Stimulated activated naive CD4-positive, alpha-beta T cell treated with Interleukin-2 at 50 U/mL for 16 hours (primary cell): ENCODE results near the gene PSMB5.
A peak's percentile ranks its signal among the peaks of the same experiment; 100 is the strongest.
"Not testable (repeated sequence)": the region's sequence is repeated elsewhere in the genome, so short reads cannot be mapped to it uniquely, and the experiment has no call there.

ENCODE experiments used
- DNase-seq: peaks from one replicate; lab custom pipeline; 2025; lab: John Stamatoyannopoulos, UW

The PSMB5 gene

DNA sequence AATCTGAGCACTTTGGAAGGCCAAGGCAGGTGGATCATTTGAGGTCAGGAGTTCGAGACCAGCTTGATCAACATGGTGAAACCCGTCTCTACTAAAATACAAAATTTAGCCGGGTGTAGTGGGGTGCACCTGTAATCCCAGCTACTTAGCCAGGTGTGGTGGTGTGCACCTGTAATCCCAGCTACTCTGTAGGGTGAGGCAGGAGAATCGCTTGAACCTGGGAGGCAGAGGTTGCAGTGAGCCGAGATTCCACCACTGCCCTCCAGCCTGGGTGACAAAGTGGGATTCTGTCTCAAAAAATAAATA is 21.0 kb downstream of the PSMB5 start:
- not testable (repeated sequence) for DNase-seq

DNA sequence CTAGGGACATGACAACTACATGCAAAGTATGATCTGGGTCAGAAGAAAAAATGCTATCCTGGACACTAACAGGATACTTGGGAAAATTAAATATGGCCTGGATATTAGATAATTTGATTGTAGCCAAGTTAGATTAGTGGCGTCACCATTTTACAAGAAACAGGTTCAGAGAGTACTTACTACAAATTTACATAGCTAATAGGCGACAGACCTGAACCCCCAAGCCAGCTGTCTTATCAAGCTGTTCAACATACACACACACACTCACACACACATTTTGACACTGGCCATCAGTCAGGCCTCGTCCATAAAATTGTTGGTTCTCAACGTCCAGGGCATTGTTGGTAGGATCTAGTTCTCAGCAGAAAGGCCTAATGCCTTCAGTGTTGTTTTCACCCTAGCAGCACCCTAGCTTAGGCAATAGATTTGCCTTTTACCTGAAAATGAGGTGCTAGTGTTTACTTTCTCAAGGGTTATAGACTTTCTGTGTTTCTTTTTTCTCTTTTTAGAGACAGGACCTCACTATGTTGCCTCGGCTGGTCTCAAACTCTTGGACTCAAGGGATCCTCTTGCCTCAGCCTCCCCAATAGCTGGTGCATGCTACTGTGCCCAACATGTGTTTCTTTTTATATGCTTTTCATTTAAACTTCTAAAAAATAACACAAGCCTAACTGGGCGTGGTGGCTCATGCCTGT is 21.5 kb downstream of the PSMB5 start:
- DNase-seq, result no peak

DNA sequence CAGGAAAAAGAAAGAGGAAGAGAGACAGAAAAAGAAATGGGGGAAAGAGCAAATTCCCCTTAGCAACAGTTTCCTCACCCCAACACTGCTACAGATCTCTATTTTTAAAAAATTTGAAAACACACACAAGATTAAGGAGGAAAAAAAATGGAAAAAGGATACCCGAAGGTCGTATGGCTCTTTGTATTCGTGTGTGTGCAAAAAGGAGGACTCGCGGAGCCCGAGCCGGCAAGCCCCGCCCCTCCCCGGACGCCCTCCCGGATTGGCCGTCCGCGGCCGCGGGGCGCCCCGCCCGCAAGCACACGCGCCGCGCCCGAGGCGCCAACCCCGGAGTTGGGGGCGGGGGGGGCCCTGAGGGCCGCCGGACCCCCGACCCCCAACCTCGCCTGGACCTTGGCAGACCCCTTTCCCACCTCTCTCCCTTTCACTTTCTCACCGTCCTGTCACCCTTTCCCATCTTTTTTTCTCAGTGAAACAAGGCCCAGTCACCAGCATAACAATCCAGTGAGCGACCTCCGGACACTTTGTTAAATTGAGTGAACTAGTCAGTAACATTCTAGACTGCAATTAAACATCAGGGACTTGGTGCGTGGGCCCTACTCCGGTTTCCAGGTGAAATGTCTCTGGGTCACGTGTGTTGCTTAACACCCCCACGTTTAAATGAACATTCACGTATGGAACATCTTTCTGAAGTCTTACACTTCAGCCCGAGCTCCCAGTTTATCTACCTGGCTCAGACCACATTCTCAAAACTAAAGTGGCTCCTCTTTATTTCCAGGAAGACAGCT is 24.6 kb downstream of the PSMB5 start, which contains the start of gene C14orf93:
C14orf93 (minus strand) TSS at position 205 of the 788 bp plus-strand sequence. CDS start 11,120 bp downstream, outside the sequence.
- DNase-seq, result peak; percentile 73

DNA sequence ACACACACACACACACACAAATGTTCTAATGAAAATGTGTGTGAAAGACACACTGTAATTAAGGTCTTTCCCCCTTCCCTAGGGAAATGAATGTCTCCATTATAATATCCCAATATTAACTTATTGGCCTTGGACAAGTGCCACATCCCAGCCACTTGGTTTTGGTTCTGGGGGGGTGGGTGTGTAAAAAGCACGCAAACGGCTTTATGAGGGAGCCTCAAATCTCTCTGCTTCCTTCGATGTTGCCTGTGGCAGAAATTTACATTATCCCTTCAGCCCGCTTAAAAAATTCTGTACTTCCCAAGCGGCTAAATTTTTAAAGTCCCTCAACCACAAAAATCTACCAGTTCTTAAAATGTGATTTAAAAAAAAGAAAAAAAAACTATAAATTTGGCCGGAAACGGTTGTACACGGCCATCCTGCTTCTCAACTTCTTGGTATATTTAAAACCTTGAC is 25.2 kb downstream of the PSMB5 start:
- DNase-seq, result no peak

DNA sequence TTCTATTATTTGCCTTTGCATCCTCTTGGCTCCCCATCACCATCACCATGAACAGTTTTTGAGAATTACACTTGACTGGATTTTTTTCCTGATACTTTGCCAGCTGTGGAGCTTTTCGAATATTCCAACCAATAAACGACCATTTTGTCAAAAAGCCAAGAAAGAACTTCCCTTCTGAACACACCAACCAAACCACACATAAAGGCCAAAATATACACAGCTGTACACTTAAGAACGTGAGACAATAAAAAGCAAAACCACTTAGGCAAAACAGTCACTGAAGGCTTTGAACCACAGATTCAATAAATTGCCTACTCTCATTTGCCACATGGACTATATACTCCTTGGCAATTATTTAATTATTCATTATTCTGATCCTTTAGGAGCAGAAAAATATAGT is 25.9 kb downstream of the PSMB5 start:
- DNase-seq, result no peak

DNA sequence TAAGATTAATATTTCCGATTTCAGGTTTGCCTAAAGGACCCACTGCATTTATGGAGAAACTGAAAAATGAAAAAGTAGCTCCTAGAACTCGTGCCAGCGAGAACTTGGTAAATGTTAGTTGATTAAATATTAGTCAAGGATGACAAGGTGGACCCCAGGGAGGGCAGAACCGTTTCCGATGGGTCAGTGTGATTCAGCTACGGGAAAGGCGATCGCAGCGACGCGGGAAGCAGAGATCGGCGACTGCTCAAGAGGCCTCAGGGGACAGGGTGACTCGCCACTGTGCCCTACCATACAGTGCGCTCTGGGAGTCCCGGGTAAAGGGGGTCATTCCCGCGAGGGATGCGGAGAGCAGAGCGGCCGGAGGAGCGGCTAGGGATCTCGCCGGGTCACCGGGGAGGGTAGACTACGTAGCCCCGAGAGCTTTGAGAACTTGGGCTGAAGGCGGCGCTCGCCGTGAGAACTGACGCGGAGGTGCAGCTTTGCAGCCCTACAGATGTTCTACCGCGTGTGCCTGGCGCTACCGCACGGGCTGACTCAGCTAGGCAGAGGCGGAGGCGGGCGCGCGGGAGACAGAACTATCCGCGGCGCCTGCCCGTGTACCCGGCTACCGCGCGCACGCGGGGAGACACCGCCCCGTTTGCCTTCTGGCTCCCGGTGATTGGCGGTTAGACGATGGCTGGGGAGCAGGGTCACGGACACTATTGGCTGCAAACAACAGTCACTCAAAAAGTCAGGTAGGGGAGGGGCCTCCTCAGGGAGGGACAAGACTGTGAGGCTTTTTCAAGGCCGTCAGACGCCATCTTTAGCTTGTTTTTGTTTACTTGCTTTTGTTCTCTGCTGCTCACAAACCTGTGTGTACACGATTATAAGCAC is 27.9 kb downstream of the PSMB5 start:
- peak; percentile 97 for DNase-seq

DNA sequence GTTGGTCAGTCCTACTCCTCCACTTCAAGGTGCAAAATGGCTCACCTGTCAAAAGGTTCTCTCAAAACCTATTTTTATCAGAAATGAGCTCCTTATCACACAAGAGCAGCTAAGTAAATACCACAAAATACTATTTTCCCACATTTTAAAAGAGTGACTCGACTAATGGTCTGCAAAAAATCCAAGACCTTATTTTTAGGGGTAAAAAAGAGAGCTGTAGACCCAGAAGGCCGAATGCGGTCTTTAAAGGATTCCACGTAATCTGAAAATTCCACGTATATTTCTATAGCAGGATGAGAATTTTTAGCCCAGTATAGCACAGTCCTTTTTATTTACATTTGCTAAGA is 28.5 kb downstream of the PSMB5 start:
- no peak for DNase-seq

DNA sequence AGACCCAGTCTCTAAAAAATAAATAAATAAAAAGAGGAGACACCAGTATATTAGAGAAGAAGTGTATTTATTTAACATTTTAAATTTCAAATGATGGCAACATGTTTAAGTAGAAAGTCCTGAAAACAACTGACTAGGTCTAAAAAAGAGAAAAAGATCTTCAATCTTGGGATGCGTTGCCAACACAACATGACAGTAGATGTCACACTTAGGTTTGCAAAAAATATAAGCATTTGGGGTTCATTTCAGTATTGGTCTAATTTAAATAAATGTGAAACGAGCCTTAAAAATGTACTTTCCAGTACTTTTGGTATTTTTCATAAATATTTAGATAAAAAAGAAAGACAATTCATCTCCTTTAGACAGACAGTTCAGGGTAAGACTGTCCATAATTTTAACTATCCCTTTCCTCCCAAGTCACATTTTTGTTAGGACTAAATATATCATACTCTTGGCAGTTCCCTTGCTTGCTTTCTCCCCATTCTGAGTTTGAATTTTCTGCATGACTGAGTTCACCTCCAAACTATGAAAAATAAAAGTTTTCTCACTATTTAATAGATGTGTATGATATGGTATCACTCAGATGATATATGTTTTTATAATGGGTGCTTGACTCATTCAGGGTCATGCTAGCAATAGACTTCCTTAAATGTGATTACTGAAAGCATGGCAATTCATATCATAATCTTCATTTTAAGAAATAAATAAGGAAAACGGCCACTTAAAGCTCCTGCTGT is 29.1 kb downstream of the PSMB5 start:
- DNase-seq, result no peak

DNA sequence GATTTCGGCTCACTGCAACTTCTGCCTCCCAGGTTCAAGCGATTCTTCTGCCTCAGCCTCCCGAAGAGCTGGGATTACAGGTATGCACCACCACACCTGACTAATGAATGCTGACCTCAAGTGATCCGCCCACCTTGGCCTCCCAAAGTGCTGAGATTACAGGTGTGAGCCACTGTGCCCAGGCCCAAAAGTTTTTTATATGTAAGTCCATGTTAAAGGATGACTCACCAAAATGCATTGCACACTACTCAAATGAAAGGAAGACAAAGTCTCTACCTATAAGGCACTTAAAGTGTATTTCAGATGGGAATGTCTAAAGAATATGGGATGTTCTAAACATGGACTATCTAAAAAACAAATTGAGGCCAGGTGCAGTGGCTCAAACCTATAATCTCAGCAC is 30.4 kb downstream of the PSMB5 start:
- DNase-seq, result not testable (repeated sequence)

DNA sequence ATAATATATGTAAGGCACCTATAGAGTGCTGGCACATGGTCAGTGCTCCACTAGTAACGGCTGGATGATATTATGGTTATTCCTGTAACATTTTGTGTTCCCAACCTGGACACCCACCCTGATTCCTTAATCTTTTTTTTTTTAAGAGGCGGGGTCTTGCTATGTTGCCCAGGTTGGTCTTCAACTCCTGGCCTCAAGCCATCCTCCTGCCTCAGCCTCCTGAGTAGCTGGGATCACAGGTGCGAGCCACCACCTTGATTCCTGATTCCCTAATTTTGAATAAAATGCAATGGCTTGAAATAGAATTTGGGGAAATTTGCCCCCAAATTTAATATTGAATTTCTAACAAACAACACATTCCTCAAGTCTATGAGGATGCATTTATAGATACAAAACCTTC is 32.1 kb downstream of the PSMB5 start:
- no peak for DNase-seq

DNA sequence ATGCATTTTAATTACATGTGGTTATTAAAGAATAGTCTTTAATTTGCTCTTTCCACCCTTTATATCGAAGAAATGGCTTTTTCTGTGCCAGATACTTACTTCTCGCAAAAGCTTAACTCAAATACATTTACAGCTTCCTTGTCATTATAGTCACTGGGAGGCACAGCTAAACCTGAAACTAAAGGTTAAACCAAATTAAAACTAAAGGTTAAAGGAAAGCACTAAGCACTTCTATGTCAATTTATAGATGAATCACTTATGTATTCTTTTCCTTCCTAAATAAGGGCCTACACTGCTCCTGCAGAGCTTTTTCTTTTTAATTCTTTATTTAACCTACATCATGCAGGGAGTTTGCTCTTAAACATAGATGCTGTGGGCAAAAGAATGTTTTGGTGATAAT is 33.8 kb downstream of the PSMB5 start:
- no peak for DNase-seq

DNA sequence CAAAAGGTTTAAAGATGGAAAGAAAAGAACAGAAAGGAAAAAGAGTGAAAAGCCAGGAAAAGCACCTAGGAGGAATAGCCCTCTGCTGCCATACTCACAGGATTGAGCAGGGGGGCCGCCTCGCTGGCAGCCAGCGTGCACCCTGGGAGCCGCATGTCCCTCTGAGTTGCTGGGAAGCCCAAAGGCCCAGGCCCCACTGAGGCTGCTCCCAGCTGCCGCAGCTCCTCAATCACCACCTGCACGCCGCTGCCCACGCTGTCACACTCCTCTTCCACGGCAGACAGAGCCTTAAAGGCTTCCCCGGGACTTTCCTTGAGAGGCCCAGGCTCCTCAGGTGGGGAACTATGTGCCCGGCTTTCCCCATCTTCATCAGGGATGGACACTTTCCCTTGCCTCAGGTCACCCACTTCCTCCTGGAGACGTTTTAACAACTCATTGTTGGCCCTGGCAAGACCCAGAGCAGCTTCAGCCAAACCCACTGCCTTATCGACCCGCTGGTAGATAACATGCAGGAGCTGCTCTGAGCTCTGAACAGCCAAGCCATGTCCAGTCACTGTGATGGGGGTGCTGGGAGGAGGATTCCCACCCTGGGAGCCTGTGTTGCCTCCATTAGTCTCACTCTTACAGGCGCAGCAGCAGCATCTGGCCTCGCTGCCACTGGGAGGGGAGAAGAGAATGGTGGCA is 36.2 kb downstream of the PSMB5 start:
- no peak for DNase-seq

DNA sequence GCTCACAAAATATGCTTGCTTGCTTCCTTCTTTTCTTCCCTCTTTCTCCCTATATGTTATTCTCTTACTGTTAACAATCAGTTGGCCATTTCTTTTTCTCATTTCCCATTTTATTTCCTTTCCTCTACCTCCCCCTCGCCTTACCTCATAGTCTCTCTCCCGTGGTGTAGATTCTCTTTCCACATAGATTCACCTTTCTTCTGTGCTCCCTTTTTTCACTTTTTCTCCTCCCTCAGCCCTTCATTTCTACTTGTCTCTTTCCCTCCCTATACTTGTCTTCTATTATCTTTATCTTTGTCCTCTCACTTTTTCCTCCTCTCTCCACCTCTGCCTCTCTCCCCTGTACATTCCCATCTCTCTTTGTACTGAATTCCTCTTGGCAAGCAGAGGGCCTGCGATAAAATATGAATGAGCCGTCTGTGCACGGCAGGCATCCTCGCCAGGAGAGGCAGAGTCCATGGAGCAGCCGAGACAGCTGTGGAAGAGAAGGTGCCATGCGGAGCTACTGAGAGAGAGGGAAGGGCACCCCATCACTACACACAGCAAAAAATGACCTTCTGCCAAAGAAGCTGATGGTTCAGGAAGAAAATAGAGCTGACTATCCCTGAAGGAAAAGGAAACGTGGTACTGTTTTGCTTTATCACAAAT is 36.9 kb downstream of the PSMB5 start:
- DNase-seq, result no peak

DNA sequence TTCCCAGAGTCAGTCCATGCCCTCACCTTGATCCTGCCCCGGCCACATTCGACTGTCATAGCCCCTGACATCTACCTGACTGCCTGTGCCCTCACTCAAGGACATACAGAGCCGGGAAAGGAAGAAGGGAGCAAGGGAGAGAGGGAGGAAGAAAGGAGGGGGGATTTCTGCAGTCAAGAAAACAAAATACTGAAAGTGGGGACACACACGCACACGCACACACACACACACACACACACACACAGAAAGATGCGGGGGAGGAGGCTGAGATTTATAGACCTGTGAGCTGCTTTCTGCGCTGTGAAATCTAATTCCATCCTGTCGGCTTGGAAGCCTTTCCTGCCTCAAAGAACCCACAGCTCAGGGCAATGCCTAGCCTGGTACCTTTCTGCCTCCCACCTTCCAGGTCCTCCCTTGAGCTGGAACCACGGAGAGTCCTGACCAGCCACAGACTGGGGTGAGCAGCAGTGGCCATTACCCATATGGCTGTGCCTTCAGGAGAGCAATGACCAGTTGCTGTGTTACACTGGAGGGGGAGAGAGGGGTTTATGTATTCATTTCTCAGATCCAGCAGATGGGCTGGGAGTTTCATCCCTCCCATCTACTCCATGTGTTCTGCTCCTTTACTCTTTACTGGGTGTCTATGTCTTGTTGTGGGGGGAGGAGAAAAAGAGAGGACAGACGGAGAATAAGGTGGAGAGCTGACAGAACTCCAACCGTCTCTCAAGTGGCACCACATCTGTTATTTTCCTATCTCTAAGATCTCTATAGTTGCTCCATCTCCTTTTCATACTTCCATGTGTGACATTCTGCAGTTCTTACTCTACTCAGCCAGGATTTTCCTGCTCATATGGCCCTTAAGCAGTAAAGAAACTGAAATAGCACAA is 37.7 kb downstream of the PSMB5 start:
- no peak for DNase-seq

DNA sequence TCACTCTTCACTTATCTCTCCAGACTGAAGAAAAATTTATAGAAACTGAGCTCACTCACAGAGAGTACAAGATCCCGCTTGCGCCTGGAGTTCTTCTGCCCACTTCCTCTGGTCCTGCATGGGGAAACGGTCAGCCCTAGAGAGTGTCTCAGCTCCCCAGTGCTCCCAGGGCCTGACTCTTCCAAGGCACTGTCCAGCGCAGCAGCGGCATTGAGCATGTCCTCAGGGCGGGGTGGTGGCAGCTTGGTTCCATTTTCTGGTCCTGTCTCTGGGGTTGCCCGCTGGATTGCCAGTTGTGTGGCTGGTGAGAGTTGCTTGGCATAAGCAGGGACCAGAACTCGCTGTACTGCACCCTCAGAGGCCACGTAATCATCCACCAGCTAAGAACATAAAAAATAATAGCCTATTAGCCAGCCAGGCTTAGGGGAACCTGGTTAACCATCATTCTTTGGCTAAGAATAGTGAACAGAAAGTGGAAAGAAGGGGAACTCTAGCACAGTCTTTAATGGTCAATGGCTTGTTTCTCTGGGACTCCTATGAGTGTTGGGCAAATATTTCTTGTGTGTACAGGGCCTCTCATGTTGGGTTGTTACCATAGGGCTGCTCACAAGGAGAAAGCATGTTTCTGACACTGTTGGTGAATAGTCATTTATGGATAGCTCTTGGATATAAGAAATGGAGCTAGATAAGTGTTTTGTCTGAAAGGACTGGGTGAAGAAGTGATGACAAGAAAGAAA is 38.6 kb downstream of the PSMB5 start:
- DNase-seq, result no peak

DNA sequence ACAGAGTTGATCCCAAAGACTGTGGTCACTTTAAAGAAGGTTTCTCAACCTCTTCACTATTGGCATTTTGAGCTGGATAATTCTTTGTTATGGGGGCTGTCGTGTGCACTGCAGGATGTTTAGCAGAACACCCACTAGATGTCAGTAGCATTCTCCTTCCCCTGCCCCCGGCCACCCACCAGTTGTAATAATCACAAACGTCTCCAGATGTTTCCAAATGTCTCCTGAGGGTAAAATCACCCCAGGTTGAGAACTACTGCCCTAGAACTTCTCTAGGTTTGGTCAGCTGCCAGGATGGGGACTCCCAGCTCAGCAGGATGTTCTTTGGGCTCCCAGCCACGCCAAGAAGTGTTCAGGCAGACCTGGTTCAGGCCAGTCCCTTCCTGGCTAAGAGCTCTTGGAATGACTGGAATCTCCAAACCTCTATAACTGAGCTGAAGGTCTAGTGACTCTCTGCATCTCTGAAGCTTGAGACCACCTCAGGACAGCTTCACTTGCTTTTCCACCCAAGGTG is 39.9 kb downstream of the PSMB5 start:
- no peak for DNase-seq

DNA sequence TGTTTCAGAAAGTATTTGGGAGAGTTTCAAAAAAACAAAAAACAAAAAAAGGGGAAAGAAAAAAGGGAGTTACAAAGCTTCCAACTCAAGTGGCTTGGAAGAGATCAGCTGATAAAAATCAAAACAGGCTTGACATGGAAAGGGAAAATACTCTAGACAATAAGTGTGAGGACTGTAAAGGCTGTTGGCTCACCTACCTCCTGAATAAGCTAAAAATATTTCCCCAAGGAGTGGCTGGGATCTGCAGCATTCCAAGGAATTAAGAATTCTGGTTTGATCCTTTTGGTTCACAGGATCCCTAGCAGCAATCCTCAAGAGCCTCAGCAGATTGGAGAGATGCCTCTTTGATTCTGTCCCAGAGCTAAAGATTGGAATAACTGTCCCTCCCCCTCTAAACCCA is 41.2 kb downstream of the PSMB5 start:
- no peak for DNase-seq

DNA sequence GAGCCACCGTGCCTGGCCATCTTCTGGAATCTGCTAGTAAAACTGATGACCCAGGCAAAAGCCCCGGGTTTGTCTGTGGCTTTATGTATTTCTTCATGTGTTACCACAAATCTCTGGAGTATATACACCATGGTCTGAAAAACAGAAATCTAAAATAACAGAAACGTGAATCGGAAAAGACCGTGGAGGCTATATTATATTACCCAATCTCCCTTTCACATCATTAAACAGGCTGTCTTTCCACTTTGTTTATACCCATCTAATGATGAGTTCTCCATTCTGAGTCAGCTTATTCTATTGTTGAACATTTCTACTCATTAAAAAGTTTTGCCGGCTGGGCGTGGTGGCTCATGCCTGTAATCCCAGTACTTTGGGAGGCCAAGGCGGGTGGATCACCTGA is 42.8 kb downstream of the PSMB5 start:
- no peak for DNase-seq

DNA sequence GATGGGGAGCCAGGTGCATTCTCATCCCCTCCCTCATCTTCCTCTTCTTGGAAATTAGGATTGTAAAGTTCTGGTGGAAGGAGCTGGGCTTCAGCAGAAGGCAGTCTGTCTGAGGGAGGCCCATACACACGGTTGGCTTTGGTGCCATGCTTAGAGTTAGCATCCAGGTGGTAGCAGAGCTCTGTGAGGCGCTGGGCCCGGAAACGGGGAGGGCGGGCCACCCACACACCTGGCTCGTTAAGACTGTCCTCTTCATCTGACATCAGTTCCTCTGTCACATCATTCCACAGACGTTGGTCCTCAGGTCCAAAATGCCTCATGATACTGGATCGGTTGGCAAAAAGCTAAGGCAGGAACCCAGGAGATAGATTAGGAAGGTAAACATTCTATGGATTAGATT is 47.4 kb downstream of the PSMB5 start:
- DNase-seq, result no peak
